ENCODE data around the gene NEK6.
A peak's percentile ranks its signal among the peaks of the same experiment; 100 is the strongest.

Gene NEK6

GRCh38 chr9:124257844-124258606 lies at the start of gene NEK6:
Gene NEK6, plus strand, starts transcription at chr9:124257949. Its CDS starts 44,016 bp downstream, at chr9:124301965.
- peak in 29 of 42 donors; percentile 28 to 71 (median 51) for DNase-seq
- intact Hi-C loops (cut with DNase I) = no loop called here

DNA sequence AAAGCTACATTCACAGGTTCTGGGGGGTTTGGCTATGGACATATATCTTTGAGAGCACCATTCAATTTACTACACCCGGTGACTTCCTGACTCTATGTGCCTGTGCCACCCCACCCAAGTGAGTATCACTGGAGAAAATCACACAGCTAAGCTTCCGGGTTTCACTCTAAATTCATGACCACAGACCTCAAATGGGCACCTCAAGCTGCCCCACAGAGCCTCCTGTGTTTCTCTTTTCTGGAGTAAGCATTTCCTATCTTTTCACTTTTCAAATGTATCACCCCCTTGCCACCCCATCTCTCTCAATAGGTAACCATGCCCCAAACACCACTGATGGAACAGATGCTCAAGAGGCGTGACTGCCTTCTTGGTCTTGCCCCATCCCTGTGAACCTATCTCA lies 49.2 kb upstream of the NEK6 start:
- DNase-seq = no peak
- intact Hi-C loops (cut with DNase I) = no loop called here

- intact Hi-C loops (cut with DNase I) = no loop called here
- no peak for DNase-seq
Measured at GRCh38 chr9:124209279-124209678, 48.5 kb upstream of the NEK6 start.

DNA sequence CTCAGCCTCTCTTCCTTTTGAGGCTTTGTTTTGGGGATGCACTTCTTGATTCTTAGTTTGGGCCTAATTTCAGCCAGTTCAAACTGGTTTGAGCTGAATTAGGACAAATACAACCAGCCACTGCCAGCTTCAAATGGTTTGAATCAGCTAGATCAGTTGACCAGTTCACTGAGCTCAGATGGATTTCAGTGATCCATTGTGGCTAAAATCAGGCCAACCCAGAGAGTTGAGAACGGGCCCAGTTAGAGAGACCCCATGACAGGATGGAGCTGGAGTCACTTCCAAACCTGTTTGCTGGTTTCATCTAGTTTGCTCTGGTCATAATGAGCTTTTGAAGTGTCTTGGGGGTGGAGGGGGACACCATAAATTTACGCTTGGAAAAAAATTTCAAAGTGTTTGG lies 48.0 kb upstream of the NEK6 start:
- intact Hi-C loops (cut with DNase I) = no loop called here
- no peak for DNase-seq

GRCh38 chr9:124210697-124211096 lies 47.1 kb upstream of the NEK6 start:
- intact Hi-C loops (cut with DNase I) = no loop called here
- no peak for DNase-seq

GRCh38 chr9:124212381-124213050 lies 45.2 kb upstream of the NEK6 start:
- intact Hi-C loops (cut with DNase I) = no loop called here
- peak in 2 of 42 donors; percentile 12 to 28 for DNase-seq

DNA sequence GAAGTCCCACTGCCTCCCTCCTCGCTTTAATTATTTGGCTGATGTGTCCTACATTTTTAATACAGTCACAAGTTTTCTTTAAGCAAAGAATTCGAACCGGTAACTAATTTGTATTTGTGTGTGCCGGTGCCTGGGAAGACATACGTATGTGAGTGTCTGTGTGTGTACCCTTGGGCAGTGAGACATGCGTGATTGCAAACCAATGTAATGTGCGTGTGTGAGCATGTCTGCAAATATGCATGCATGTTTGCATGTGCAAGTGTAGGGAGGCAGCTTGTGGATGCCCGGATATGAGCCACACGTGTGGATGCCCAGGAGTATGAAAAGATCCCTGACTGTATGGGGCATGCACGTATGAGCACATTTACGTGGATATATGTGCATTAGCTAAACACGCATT lies 44.4 kb upstream of the NEK6 start:
- intact Hi-C loops (cut with DNase I) = no loop called here
- DNase-seq = peak in 1 of 42 donors; percentile 16

DNA sequence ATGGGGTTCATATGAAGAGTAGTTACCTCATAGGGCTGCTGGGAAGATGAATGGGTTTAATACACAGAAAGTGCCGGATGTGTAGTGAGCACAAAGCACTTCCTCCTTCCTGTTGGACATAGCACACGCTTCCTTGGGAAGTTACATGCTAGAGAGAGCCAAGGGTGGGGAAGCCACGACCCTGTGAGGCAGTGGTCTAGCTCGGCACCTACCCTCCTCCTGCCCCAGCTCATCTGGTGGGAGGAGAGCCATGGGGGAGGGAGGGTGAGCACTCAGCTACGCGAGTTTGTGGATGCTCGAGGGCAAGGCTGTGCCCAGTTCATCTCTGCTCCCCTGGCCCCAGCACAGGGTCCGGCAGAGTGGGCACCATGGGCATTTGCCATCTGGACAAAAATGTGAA lies 43.6 kb upstream of the NEK6 start:
- intact Hi-C loops (cut with DNase I) = no loop called here
- DNase-seq = peak in 2 of 42 donors; percentile 4 to 33

DNA sequence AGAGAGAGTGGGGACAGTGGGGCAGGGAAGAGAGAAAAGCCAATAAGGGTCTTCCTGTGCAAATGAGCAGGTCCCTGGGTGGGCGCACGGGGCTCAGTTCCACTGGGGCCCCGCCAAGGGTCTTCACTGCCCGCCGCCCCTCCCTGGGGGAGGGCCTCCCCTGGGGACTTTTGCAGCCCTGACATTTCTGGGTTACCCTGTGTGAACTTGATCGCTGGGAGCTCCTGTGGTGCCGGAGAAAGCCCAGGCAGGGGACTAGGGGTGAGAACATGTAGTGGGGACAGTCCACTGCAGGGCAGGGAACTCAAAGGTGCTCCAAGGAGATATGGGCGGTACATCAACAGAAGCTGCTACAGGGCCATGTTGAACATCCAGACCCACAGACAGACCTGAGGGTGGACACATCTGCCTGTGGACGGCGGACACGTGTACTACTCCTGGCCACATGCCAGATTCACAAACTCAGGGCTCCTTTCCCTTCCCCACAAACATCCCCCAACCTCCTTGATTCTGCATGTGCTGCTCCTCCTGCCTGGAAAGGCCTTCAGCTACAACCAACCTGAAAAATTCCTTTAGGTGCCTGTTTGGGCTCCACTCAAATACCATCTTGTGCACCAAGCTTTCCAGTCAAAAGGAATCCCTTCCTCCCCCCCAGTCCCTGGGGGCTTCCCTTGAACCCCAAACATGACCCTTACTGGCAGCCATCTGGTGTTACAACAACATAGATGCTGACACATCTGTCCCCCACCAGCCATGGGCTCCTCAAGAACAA lies 43.0 kb upstream of the NEK6 start:
- intact Hi-C loops (cut with DNase I) = no loop called here
- DNase-seq = peak in 2 of 42 donors; percentile 8 to 33

- peak in 4 of 42 donors; percentile 6 to 31 (median 22) for DNase-seq
- intact Hi-C loops (cut with DNase I) = no loop called here
Measured at GRCh38 chr9:124215368-124215910, 42.3 kb upstream of the NEK6 start.

- DNase-seq = peak in 3 of 42 donors; percentile 2 to 30 (median 7)
Measured at GRCh38 chr9:124215956-124216355, 41.8 kb upstream of the NEK6 start.

DNA sequence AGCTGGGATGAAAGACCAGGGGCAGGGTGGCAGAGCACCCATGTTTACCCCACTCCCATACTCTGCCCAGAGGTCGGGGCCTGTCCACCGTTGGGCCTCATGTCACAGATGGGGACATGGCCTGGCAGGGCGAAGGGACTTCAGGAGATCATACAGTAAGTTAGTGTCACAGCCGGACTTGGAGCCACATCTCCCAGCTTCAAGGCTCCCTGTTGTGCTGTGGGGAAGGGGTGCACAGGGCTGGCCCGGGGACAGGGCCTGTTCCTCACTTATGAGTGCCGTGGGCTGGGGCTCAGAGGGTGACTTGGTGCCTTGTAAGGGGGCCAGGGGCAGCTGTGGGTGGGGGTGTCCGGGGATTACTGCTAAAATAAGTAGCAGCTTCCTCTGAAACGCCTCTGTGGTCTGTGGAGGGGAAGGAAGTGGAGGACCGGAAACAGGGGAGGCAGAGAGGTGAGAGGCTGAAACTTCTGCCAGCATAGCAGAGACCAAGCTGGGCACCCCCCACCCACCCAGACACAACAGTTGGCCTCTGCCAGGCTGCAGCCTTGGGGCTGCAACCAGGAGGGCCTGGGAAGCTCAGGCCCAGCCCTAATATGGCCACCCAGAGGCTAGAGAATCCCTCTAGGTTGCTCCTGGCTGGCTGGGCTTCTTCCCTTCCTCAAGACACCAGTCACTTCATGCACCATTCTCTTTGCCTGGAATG lies 41.1 kb upstream of the NEK6 start:
- peak in 23 of 42 donors; percentile 7 to 66 (median 34) for DNase-seq
- intact Hi-C loops (cut with DNase I) = no loop called here

More at GRCh38 chr9:124215956-124216355, 41.8 kb upstream of the NEK6 start:
- intact Hi-C loops (cut with DNase I) = no loop called here

DNA sequence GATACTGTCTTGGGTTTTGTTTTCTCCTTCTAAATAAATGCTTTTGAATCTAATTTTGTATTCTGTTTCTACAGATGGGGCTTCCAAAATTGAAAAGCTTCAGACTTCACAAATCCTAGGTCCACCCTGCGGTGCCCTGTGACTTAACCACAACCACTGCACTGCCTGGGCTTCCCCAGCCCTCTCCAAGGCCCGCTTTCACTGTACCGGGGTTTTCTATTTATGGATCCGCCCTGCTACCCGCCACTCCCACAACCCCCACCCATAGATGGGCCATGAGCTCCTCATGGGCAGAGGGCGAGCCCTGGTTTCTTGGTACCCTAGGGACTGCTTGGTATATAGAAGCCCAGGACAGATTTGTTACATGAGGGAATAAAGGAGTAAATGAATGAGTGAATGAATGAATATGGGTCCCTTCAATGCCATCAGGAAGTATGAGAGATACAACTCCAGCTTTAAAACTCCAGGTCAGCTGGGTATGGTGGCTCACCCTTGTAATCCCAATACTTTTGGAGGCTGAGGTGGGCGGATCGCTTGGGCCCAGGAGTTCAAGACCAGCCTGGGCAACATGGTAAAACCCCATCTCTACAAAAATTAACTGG lies 39.8 kb upstream of the NEK6 start:
- DNase-seq = peak in 3 of 42 donors; percentile 16 to 36 (median 28)
- intact Hi-C loops (cut with DNase I) = no loop called here

DNA sequence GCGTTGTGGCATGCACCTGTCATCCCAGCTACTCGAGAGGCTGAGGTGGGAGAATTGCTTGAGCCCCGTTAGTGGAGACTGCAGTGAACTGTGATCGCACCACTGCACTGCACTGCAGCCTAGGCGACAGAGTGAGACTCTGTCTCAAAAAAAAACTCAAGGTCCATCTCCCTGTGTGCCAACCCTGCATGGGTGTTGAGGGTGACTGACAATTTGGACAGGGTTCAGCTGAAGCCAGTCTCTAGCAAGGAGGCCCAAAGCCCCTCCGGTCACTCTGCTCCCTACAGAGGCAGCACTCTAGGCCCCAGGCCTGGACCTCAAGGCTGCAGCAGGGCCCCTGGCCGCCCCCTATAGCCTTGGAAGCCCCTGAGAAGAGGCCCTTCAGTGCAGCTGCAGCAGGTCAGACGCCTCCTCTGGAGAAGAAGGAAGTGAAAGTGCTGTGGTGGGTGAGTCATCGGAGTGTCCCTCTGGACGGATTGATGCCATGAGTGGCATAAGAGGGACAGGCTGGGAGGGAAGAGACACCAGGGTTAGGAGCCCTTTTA lies 39.2 kb upstream of the NEK6 start:
- peak in 35 of 42 donors; percentile 23 to 80 (median 57) for DNase-seq
- intact Hi-C loops (cut with DNase I) = no loop called here

DNA sequence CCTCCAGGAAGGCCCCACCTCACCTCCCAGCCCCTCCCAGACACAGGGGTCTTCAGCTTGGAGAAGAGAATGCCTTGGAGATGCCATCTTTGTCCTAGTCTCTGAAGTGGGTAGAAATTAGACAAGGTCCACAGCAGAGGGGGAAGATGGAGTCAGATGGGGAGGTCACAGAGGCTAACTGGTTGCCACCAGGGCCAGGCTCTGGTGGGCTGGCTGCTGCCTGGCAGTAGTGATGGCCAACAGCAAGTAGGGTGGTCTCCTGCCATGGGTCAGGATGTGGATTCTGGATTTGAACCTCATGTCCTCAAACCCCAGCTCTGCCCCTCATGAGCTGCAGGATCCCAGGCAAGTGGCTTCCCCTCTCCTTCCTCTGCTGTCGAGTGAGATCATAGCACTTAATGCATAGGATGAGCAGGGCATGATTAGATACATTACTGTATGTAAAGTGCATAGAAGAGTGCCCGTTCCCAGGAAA lies 38.7 kb upstream of the NEK6 start:
- intact Hi-C loops (cut with DNase I) = no loop called here

DNA sequence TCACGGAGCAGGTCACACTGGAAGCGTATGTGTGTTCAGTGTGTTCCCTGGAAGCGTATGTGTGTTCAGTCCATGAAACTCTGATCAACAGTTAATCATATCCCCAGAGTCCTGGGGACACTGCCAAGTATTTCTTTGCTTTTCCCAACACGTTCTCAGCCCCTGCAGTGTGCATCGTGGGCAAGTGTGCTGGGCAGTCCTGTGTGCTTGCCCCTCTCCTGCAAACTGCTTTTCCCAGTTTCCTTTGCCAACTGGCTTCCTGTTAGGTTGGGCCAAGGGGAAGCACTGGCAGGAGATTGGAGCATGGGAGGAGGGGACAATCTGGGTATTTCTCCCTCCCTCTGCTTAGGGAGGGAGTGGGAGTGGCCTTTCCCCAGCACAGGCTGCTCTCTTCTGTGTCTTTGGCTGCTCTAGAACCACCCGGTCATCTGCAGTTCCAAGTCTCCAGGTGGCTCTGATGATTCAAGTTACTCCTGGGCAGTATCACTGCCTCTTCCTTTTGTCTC lies 36.8 kb upstream of the NEK6 start:
- peak in 17 of 42 donors; percentile 24 to 66 (median 32) for DNase-seq

More for the DNA sequence above, 38.7 kb upstream of the NEK6 start:
- peak in 1 of 42 donors; percentile 8 for DNase-seq

DNA sequence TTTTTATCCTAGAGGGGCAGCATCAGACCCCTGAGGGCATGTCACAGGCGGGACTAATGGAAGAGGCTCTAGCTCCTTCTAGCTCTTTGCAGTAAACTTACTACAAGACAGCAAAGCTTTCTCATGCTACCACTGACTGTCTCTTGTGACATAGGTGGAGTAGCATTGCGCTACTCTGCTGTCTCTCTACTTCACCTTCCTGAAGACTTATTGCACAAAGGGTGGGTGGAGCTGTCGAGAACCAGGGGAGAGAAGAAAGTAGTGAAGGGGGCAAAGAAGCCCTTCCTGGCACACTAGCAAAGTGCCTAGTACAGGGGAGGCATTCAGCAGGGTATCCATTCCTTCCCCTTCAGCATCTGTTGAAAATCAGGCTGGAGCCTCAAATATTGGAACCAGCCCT lies 36.1 kb upstream of the NEK6 start:
- DNase-seq = no peak
- intact Hi-C loops (cut with DNase I) = no loop called here

More for the DNA sequence above, 36.8 kb upstream of the NEK6 start:
- intact Hi-C loops (cut with DNase I) = no loop called here

GRCh38 chr9:124222109-124222508 lies 35.6 kb upstream of the NEK6 start:
- no peak for DNase-seq
- intact Hi-C loops (cut with DNase I) = no loop called here

Measured in head of caudate nucleus (tissue), 42 donors.